Caco-2 (cell line): ENCODE results near the gene SNX25. TPM values are rescaled to one million over a fixed set of nuclear protein-coding genes. Genes with fewer than 3 reads are reported as not detected.

Source experiments
- BruUV-seq: library from RNA; stranded (reverse); fragments of 400-500 nt; replicated peaks from 2 replicates; lab custom pipeline; 2021; lab: Mats Ljungman, UMichigan
- CTCF ChIA-PET: fragments of 300-600 bp; sonication (Branson Sonifier 250); formaldehyde crosslinking; loops from one replicate; lab custom pipeline; 2022; ENCODE audit warnings: antibody characterized with exemption; lab: Charles Lee
- POLR2A ChIA-PET: fragments of 300-600 bp; sonication (Branson Sonifier 250); formaldehyde crosslinking; loops from one replicate; lab custom pipeline; 2022; ENCODE audit warnings: antibody characterized with exemption; lab: Charles Lee
- DNase-seq, 2 experiments: peaks; one replicate each; pipeline versions ENCODE4 v3.0.0 to v3.0.0-alpha.2; 2020 to 2022
- H3K27me3 ChIP-seq: replicated peaks from 2 replicates; pipeline ENCODE4 v1.6.0; 2011; ENCODE audit warnings: low read length; ENCODE audit not compliant: control insufficient read depth, insufficient read depth
- H3K36me3 ChIP-seq: 2 replicates; pipeline ENCODE4 v1.5.1; 2011; ENCODE audit warnings: low read length; ENCODE audit not compliant: control insufficient read depth, insufficient read depth
- H3K4me1 ChIP-seq: fragments of 250-450 bp; sonication (Bioruptor Pico); 2 replicates; pipeline ENCODE4 v1.5.1; 2020; ENCODE audit warnings: mild to moderate bottlenecking
- H3K4me3 ChIP-seq: 2 replicates; pipeline ENCODE4 v1.5.1; 2011; ENCODE audit warnings: low read depth, mild to moderate bottlenecking, control low read depth, low read length
- H3K9me3 ChIP-seq: fragments of 250-450 bp; sonication (Bioruptor Pico); 2 replicates; pipeline ENCODE4 v1.5.1; 2020; ENCODE audit warnings: mild to moderate bottlenecking, moderate library complexity
- H3K27ac Mint-ChIP-seq: one replicate; pipeline ENCODE4 v1.8.0; 2022; ENCODE audit warnings: mixed read lengths; ENCODE audit not compliant: unreplicated experiment
- H3K27me3 Mint-ChIP-seq: one replicate; pipeline ENCODE4 v1.8.0; 2022; ENCODE audit warnings: mixed read lengths; ENCODE audit not compliant: insufficient read depth, unreplicated experiment
- H3K36me3 Mint-ChIP-seq: one replicate; pipeline ENCODE4 v1.8.0; 2022; ENCODE audit warnings: mild to moderate bottlenecking, mixed read lengths; ENCODE audit not compliant: insufficient read depth, unreplicated experiment
- H3K4me1 Mint-ChIP-seq: one replicate; pipeline ENCODE4 v1.8.0; 2022; ENCODE audit warnings: low read depth, mixed read lengths; ENCODE audit not compliant: unreplicated experiment
- H3K4me3 Mint-ChIP-seq: one replicate; pipeline ENCODE4 v1.8.0; 2022; ENCODE audit warnings: mild to moderate bottlenecking, moderate library complexity, mixed read lengths; ENCODE audit not compliant: unreplicated experiment
- H3K9me3 Mint-ChIP-seq: one replicate; pipeline ENCODE4 v1.8.0; 2022; ENCODE audit warnings: mixed read lengths; ENCODE audit not compliant: unreplicated experiment
- intact Hi-C: fragments of 100-400 bp; cut with micrococcal nuclease; formaldehyde crosslinking; loops from one replicate; pipeline ENCODE4 v1.10.0; 2022; ENCODE audit not compliant: unreplicated experiment
- total RNA-seq: library from RNA; stranded (reverse); gene quantifications from 2 replicates; pipeline ENCODE4 v1.2.3, GENCODE V29; 2022
- TF ChIP-seq, protein P1 (sequence below), 2 experiments: fragments of 200-600 bp in 1 of 2; IDR thresholded peaks; 1 replicate in 1 of 2; 2 replicates in 1 of 2; pipeline versions ENCODE4 v1.5.1 to v1.8.0; 2011 to 2022; ENCODE audit warnings: antibody characterized with exemption in 1 of 2, control low read depth in 1 of 2, inconsistent platforms in 1 of 2, low read depth in 1 of 2, low read length in 1 of 2, mild to moderate bottlenecking in 1 of 2, moderate library complexity in 1 of 2; ENCODE audit not compliant: insufficient read depth in 1 of 2, severe bottlenecking in 1 of 2, unreplicated experiment in 1 of 2

The SNX25 gene
- total RNA-seq, 1 experiment from 2014 or later = 9.3 TPM

GRCh38 chr4:185334326-185334725, 124.9 kb downstream of the SNX25 start:
- ChIA-PET POLR2A (no interaction called here), CTCF (no interaction called here)
- no peak overlapping the region for H3K27ac Mint-ChIP-seq
- peaks cover 9% of the 10 kb centered on the region for H3K9me3 Mint-ChIP-seq
- no TSS peak for BruUV-seq
- Histone ChIP-seq H3K9me3 (peaks cover 28% of the 10 kb centered on the region), H3K36me3 (no peaks in the 10 kb centered on the region), H3K27me3 (no peaks in the 10 kb centered on the region), H3K4me1 (no peaks in the 10 kb centered on the region; the same call in 1 of the 2 replicates), H3K4me3 (no peak overlapping the region)
- TF ChIP-seq, protein P1, sequence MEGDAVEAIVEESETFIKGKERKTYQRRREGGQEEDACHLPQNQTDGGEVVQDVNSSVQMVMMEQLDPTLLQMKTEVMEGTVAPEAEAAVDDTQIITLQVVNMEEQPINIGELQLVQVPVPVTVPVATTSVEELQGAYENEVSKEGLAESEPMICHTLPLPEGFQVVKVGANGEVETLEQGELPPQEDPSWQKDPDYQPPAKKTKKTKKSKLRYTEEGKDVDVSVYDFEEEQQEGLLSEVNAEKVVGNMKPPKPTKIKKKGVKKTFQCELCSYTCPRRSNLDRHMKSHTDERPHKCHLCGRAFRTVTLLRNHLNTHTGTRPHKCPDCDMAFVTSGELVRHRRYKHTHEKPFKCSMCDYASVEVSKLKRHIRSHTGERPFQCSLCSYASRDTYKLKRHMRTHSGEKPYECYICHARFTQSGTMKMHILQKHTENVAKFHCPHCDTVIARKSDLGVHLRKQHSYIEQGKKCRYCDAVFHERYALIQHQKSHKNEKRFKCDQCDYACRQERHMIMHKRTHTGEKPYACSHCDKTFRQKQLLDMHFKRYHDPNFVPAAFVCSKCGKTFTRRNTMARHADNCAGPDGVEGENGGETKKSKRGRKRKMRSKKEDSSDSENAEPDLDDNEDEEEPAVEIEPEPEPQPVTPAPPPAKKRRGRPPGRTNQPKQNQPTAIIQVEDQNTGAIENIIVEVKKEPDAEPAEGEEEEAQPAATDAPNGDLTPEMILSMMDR (IDR thresholded peaks at IDR 0.05; ENCODE audit: insufficient read depth in 1 of 2, low read depth in 1 of 2, low read length in 1 of 2, severe bottlenecking in 1 of 2, unreplicated experiment in 1 of 2) = no peak
- H3K4me1 Mint-ChIP-seq = peaks cover 9% of the 10 kb centered on the region
- intact Hi-C loops = no loop called here
- no peaks in the 10 kb centered on the region for H3K27me3 Mint-ChIP-seq
- no peak overlapping the region for H3K4me3 Mint-ChIP-seq
- H3K36me3 Mint-ChIP-seq = peaks cover 18% of the 10 kb centered on the region
- no peak for DNase-seq

DNA sequence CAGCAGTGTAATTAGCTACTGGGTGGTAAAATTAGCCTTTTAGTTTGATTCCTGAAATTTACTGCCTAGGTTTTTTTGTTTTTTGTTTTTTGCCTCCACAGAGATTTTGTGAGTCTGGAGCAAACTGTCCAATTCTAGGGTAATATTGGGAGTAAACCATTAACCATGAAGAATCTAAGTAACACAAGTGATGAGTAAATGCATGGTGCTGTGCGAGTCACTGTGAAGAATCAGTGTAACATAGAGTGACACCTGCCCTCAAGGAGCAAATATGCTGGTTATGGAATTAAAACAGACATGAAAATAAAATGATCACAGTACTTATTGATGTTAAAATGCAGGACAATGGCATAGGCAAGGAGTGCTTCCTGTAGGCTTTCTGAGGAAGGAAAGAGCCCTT, 126.2 kb downstream of the SNX25 start:
- BruUV-seq = no TSS peak
- peaks cover 18% of the 10 kb centered on the region; the same call in 1 of the 2 replicates for H3K9me3 ChIP-seq
- POLR2A ChIA-PET = no interaction called here
- intact Hi-C loops = no loop called here
- TF ChIP-seq, protein P1 (IDR thresholded peaks at IDR 0.05; ENCODE audit: insufficient read depth in 1 of 2, low read depth in 1 of 2, low read length in 1 of 2, severe bottlenecking in 1 of 2, unreplicated experiment in 1 of 2) = no peak
- no peaks in the 10 kb centered on the region for H3K27me3 Mint-ChIP-seq
- H3K9me3 Mint-ChIP-seq = no peaks in the 10 kb centered on the region
- no peak overlapping the region for H3K27ac Mint-ChIP-seq
- no peaks in the 10 kb centered on the region for H3K36me3 ChIP-seq
- no peaks in the 10 kb centered on the region for H3K4me1 ChIP-seq
- no peak overlapping the region for H3K4me3 Mint-ChIP-seq
- H3K27me3 ChIP-seq = no peaks in the 10 kb centered on the region
- no peak overlapping the region for H3K4me3 ChIP-seq
- no peaks in the 10 kb centered on the region for H3K4me1 Mint-ChIP-seq
- DNase-seq = no peak
- CTCF ChIA-PET = no interaction called here
- H3K36me3 Mint-ChIP-seq = peaks cover 7% of the 10 kb centered on the region

- H3K27ac Mint-ChIP-seq = no peak overlapping the region
- H3K4me3 Mint-ChIP-seq = no peak overlapping the region
- TF ChIP-seq, protein P1 (IDR thresholded peaks at IDR 0.05; ENCODE audit: insufficient read depth in 1 of 2, low read depth in 1 of 2, low read length in 1 of 2, severe bottlenecking in 1 of 2, unreplicated experiment in 1 of 2) = no peak
- CTCF ChIA-PET = no interaction called here
- H3K27me3 Mint-ChIP-seq = no peaks in the 10 kb centered on the region
- no peak overlapping the region for H3K4me3 ChIP-seq
- BruUV-seq = no TSS peak
- H3K9me3 ChIP-seq = peaks cover 9% of the 10 kb centered on the region; the same call in 1 of the 2 replicates
- H3K36me3 Mint-ChIP-seq = no peaks in the 10 kb centered on the region
- no peaks in the 10 kb centered on the region for H3K4me1 ChIP-seq
- H3K36me3 ChIP-seq = no peaks in the 10 kb centered on the region
- no peaks in the 10 kb centered on the region for H3K9me3 Mint-ChIP-seq
- no peaks in the 10 kb centered on the region for H3K4me1 Mint-ChIP-seq
- no peak for DNase-seq
- no peaks in the 10 kb centered on the region for H3K27me3 ChIP-seq
- POLR2A ChIA-PET = no interaction called here
- intact Hi-C loops = no loop called here
Measured at GRCh38 chr4:185339941-185340340, 130.5 kb downstream of the SNX25 start.
